ENCODE data around the gene PPP1R36. TPM values are rescaled to one million over a fixed set of nuclear protein-coding genes. Genes with fewer than 3 reads are reported as not detected.
"Not testable (repeated sequence)": the region's sequence is repeated elsewhere in the genome, so short reads cannot be mapped to it uniquely, and the experiment has no call there.

PPP1R36 gene
- total RNA-seq, 1 donor from 2014 or later = 1.3 TPM

GRCh38 chr14:64611358-64612020 lies 61.7 kb downstream of the PPP1R36 start:
- DNase-seq (ENCODE audit: low spot score) = no peak

DNA sequence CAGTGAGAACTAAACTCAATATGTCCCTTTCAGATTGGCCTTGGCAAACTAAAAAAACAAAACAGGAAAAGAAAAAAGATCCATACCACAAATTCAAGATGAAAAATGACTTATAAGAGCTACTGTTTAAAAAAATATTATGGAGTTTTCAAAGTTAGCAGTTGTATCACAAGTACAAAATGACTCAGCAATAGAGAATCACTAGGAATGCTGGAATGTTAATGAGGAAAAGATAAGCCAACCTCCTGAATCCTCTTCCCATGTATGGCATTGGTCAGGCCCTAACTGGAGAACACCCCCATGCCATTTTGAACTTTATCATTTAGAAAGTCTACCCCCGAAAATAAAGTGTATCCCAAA lies 62.2 kb downstream of the PPP1R36 start:
- DNase-seq (ENCODE audit: low spot score) = no peak

GRCh38 chr14:64612971-64613666 lies 63.4 kb downstream of the PPP1R36 start:
- no peak for DNase-seq (ENCODE audit: low spot score)

DNA sequence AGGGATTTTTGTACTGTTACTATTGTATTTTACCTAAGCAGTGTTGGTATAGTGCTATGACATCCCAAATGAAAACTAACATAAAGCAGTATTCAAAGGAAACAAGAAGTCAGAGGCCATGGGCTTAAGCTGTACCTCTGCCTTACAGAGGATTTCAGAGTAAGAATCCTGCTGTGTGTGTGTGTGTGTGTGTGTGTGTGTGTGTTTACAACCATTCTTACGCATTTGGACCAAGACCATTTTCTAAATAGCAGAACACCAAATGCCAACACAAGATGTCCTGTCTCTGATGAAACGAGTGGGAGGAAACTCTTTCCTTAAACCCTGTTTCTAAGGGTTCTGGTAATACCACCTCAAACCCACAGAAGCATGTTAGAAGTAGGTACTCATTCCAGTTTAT lies 64.4 kb downstream of the PPP1R36 start:
- no peak for DNase-seq (ENCODE audit: low spot score)

GRCh38 chr14:64614805-64615391 lies 65.1 kb downstream of the PPP1R36 start:
- DNase-seq (ENCODE audit: low spot score) = no peak

- DNase-seq (ENCODE audit: low spot score) = not testable (repeated sequence)
Measured at GRCh38 chr14:64617872-64618408, 68.2 kb downstream of the PPP1R36 start.

- no peak for DNase-seq (ENCODE audit: low spot score)
Measured at GRCh38 chr14:64620910-64621309, 71.1 kb downstream of the PPP1R36 start.

DNA sequence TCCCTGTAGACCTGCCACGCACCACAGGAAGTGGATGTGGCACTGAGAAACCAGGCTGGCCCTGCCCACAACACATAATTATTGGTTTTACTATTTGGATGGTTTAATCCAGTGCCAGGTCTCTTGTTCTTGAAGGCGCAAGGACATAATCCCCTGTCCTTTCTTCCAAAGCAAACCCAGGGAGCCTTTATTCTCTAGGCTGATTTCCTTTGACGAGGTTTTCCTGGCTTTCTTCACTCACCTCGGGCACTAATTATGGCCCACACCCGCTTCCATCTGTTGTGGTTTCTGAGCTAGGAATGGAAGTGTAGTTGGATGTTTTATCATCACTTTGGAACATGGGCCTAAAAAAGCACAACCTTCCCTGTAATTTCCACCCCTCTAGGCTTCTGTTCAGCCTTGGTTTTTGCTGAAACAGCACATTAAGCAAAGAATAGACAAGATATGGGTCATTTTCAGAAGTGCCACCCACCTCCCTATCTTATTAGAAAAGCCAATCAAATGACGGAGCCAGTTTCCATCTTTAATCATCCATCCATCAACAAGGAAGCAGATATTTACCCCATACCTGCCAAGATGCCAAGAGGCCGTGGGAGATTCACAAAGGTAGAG lies 73.9 kb downstream of the PPP1R36 start:
- no peak for DNase-seq (ENCODE audit: low spot score)

DNA sequence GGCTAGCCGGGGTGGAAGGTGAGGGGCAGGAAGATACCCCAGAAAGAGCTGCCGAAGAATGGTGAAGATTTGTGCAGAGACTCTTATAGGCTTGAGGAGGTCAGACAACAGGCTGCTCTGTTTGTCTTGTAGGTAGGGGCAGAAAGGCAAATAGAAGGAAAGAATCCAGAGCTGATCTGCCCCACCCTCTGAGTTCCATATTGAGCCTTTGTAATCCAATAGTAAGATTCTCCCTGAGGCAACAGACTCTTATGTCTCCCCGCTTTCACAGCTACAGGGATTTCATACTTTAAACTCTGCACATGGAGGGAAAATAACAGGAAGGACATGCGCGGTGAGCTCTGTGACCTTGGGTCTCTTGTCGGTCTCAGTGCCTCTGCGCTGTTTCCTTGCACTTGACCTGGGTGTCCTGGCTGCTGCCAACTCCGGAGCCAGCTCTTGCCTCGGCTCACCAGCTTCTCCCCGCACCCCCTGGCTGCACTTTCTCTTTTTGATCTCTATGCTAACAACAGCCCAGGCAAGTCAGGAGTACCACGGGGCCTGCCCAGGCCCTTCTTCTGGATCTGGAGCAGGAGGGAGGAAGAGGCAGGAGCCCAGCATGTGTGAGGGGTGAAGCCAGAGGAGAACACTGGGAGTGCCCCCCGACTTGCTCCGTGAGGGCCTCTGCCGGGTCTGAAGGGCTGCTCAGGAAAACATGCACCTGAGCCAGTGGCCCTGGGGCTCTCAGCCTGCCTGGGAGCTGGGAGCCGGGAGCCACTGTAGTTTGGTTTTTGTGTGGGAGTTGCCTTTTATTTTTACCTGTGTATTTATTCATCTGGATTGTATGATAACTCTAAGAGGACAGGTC lies 75.8 kb downstream of the PPP1R36 start:
- DNase-seq (ENCODE audit: low spot score) = peak; percentile 88

- no peak for DNase-seq (ENCODE audit: low spot score)
Measured at GRCh38 chr14:64628940-64629408, 79.2 kb downstream of the PPP1R36 start.

DNA sequence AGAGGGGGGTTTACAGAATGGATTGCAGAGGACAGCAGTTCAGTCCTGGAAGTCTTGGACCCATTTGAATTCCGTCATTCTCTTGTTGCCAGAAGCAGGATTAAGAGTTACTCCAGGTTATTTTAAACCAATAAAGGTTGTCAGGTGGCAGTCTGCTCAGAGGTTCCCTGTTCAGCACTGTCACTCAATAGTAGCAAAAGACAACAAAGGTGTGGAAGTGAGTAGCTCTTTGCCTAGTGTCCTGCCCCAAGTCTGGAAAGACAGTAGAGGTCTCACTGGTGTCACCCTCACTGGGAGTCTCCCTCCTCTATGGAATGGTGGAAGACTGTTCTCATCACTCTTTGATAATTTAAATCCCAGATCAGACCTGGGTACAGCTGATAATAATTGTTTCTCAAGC lies 81.0 kb downstream of the PPP1R36 start:
- no peak for DNase-seq (ENCODE audit: low spot score)

GRCh38 chr14:64631222-64631621 lies 81.5 kb downstream of the PPP1R36 start:
- DNase-seq (ENCODE audit: low spot score) = not testable (repeated sequence)

DNA sequence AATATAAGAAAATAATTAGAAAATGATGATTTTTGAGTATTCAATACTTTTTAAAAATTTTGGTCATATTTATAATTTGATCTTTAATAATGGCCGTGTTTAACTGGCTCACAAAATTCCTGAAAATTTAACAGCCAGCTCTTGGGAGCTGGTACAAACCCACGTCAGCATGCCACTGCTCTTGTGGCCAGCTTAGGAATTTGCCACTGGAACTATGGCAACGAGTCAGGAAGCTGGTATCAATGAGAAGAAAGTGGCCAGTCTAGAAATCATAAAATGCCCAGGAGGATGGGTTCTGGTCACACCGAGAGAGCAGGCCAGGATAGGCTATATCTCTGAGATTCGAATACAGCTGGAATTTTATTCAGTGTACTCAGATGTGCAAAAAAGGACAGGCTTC lies 82.3 kb downstream of the PPP1R36 start:
- no peak for DNase-seq (ENCODE audit: low spot score)

GRCh38 chr14:64634558-64634957 lies 84.8 kb downstream of the PPP1R36 start:
- DNase-seq (ENCODE audit: low spot score) = no peak

DNA sequence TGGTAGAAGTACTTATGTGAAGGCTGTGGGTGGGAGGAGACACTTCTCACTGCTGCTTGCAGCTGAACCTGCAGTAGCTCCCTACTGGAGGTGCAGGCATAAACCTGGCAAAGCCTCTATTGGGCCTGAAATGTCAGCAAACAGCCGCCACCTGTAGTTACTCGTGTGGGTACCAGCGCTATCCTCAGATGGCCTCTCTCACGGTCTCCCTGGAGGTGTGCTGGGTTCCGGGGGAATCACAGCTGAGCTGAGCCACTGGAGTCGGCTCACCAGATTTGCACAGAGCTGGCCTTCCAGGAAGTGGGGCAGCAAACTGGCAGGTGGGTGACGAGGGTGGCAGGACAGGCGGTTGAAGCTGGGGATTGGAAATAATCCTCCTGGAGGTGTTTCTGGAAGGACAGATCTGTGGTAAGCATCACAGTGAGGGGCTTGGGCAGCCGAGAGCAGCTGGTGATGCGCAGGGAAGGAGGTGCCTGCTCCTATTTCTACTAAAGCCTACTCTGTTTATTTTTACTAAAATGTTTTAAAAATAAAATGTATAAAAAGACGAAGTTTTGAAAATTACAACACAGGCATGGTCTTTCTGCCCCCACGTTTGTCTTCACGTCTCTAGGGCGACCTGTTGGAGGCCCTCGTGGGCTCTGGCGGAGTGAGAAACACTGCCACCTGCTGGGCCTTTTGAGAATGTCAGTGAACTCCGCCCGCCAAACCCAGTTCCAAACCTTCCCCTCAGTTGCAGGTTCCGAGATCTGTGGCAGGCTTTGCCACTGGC lies 86.6 kb downstream of the PPP1R36 start:
- DNase-seq (ENCODE audit: low spot score) = no peak

GRCh38 chr14:64636980-64637429 lies 87.2 kb downstream of the PPP1R36 start:
- no peak for DNase-seq (ENCODE audit: low spot score)

GRCh38 chr14:64637735-64638473 lies 88.1 kb downstream of the PPP1R36 start:
- no peak for DNase-seq (ENCODE audit: low spot score)

- DNase-seq (ENCODE audit: low spot score) = no peak
Measured at GRCh38 chr14:64638625-64639024, 88.9 kb downstream of the PPP1R36 start.

All from mesenteric fat pad (tissue), 1 donor.